Breast epithelium (tissue), 3 donors: ENCODE data around the gene CYTH1.

Experiments used
- CTCF ChIP-seq, 3 donors: fragments of 450-650 bp; IDR thresholded peaks; one replicate each; pipeline ENCODE4 v1.5.1; 2016 to 2017; ENCODE audit warnings: antibody characterized with exemption in 3 of 3, mild to moderate bottlenecking in 3 of 3, moderate library complexity in 3 of 3
- POLR2A ChIP-seq: fragments of 450-650 bp; IDR thresholded peaks from one replicate; pipeline ENCODE4 v1.6.1; 2016; ENCODE audit warnings: antibody characterized with exemption, mild to moderate bottlenecking, moderate library complexity
- POLR2AphosphoS5 ChIP-seq, 3 donors: sonication (generic); formaldehyde crosslinking; IDR thresholded peaks; one replicate each; pipeline ENCODE4 v1.6.1; 2017; ENCODE audit warnings: antibody characterized with exemption in 3 of 3

- no peak for TF ChIP-seq CTCF (IDR thresholded peaks at IDR 0.05)
- no peak for TF ChIP-seq POLR2A
- TF ChIP-seq POLR2AphosphoS5 (IDR thresholded peaks at IDR 0.05): no peak
Measured at GRCh38 chr17:78674156-78674555, 107.9 kb downstream of the CYTH1 start.
